GM23248 (cell line): Measurements from ENCODE around the gene LGSN.

ENCODE experiments used
- EZH2 ChIP-seq: fragments of 200-600 bp; sonication (generic); IDR thresholded peaks from 2 replicates; pipeline ENCODE4 v1.6.1; 2018; ENCODE audit warnings: antibody characterized with exemption, mild to moderate bottlenecking; ENCODE audit not compliant: insufficient read depth, poor library complexity, severe bottlenecking
- EZH2phosphoT487 ChIP-seq: fragments of 200-600 bp; sonication (generic); IDR thresholded peaks from 2 replicates; pipeline ENCODE4 v1.6.1; 2018; ENCODE audit warnings: antibody characterized with exemption, moderate library complexity, mild to moderate bottlenecking, low read depth; ENCODE audit not compliant: insufficient read depth

DNA sequence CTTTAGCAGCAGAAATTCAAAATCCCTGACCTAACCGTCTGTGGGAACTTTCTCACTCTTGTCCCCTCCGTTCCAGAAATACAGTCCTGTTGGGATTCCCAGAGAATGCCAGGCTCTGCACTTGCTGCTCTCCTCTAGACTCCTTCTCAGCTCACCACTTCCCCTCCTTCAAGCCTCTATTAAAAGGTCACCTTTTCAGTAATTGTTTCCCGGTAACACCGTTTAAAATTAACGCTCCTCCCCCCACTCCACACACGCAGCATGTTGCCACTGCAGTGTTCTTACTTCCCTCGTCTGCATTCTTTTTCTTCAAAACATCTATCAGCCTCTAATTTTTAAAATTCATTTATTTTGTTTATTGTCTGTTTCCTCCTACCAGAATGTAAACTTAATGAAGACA is 48.6 kb upstream of the LGSN start:
- TF ChIP-seq EZH2phosphoT487: no peak
- no peak for TF ChIP-seq EZH2
